SJSA1 (cell line): ENCODE measurements around the gene TMEM132D. TPM values are rescaled to one million over a fixed set of nuclear protein-coding genes. Genes with fewer than 3 reads are reported as not detected.

Experiments
- DNase-seq, 2 experiments: peaks; one replicate each; pipeline ENCODE4 v3.0.0-alpha.2; 2015 to 2020; ENCODE audit warnings: low spot score in 2 of 2, low read depth in 1 of 2
- H3K27ac ChIP-seq: fragments of 250-450 bp; sonication (Bioruptor Pico); 2 replicates; pipeline ENCODE4 v1.5.1; 2020; ENCODE audit warnings: mild to moderate bottlenecking, moderate library complexity
- H3K27me3 ChIP-seq: fragments of 250-450 bp; sonication (Bioruptor Pico); replicated peaks from 2 replicates; pipeline ENCODE4 v1.5.1; 2020; ENCODE audit warnings: mild to moderate bottlenecking, moderate library complexity
- H3K36me3 ChIP-seq: fragments of 250-450 bp; sonication (Bioruptor Pico); 2 replicates; pipeline ENCODE4 v1.5.1; 2020; ENCODE audit warnings: mild to moderate bottlenecking
- H3K4me1 ChIP-seq: fragments of 250-450 bp; sonication (Bioruptor Pico); replicated peaks from 2 replicates; pipeline ENCODE4 v1.6.1; 2021; ENCODE audit warnings: mild to moderate bottlenecking
- H3K4me3 ChIP-seq: fragments of 250-450 bp; sonication (Bioruptor Pico); 2 replicates; pipeline ENCODE4 v1.5.1; 2020; ENCODE audit warnings: mild to moderate bottlenecking
- H3K9me3 ChIP-seq: fragments of 250-450 bp; sonication (Bioruptor Pico); replicated peaks from 2 replicates; pipeline ENCODE4 v1.5.1; 2020; ENCODE audit warnings: mild to moderate bottlenecking
- total RNA-seq: library from RNA; depleted of rRNA; stranded (reverse); fragments of >200 nt; shearing (Covaris generic); gene quantifications from 2 replicates; pipeline ENCODE4 v1.2.3, GENCODE V29; 2014

The TMEM132D gene
- total RNA-seq, 1 experiment from 2014 or later: not detected

- no peaks in the 10 kb centered on the region for H3K36me3 ChIP-seq
- H3K27ac ChIP-seq: no peak overlapping the region
- H3K4me3 ChIP-seq: no peak overlapping the region
- H3K27me3 ChIP-seq: no peaks in the 10 kb centered on the region
- no peak for DNase-seq
- no peaks in the 10 kb centered on the region for H3K4me1 ChIP-seq
- 0 out of 2 replicates have a peak, but pooled peaks cover 2% of the 10 kb centered on the region for H3K9me3 ChIP-seq
Measured at GRCh38 chr12:129717438-129717837, 186.4 kb downstream of the TMEM132D start.

DNA sequence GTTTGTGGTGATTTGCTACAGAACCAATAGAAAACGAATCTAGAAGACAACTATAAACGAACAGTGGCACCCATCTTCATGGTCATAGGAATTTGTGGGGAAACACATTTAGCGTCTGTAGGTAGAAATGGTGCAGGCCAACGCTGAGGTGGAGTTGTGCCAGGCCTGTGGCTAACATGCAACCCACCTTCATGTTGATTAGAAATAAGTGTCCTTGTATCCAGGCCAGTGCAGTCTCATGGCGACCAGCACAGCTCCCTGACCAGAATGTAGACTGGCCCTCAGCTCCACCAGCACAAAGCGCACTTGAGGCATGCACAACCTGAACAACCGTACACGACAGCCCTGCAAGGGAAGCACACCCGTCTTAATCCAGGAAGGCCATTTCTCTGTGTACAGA is 187.0 kb downstream of the TMEM132D start:
- no peaks in the 10 kb centered on the region for H3K4me1 ChIP-seq
- H3K4me3 ChIP-seq: no peak overlapping the region
- H3K36me3 ChIP-seq: no peaks in the 10 kb centered on the region
- H3K27me3 ChIP-seq: no peaks in the 10 kb centered on the region
- H3K9me3 ChIP-seq: 0 out of 2 replicates have a peak, but pooled peaks cover 2% of the 10 kb centered on the region
- no peak overlapping the region for H3K27ac ChIP-seq
- no peak for DNase-seq

- Histone ChIP-seq H3K27ac (no peak overlapping the region), H3K4me1 (no peaks in the 10 kb centered on the region), H3K36me3 (no peaks in the 10 kb centered on the region), H3K4me3 (no peak overlapping the region), H3K27me3 (no peaks in the 10 kb centered on the region; the same call in 1 of the 2 replicates), H3K9me3 (peaks cover 2% of the 10 kb centered on the region)
- DNase-seq: no peak
Measured at GRCh38 chr12:129706716-129707115, 197.1 kb downstream of the TMEM132D start.

- H3K27ac ChIP-seq: no peak overlapping the region
- H3K4me3 ChIP-seq: no peak overlapping the region
- peaks cover 2% of the 10 kb centered on the region for H3K9me3 ChIP-seq
- H3K27me3 ChIP-seq: no peaks in the 10 kb centered on the region; the same call in 1 of the 2 replicates
- no peaks in the 10 kb centered on the region for H3K36me3 ChIP-seq
- no peaks in the 10 kb centered on the region for H3K4me1 ChIP-seq
- no peak for DNase-seq
Measured at GRCh38 chr12:129704232-129704830, 199.5 kb downstream of the TMEM132D start.

DNA sequence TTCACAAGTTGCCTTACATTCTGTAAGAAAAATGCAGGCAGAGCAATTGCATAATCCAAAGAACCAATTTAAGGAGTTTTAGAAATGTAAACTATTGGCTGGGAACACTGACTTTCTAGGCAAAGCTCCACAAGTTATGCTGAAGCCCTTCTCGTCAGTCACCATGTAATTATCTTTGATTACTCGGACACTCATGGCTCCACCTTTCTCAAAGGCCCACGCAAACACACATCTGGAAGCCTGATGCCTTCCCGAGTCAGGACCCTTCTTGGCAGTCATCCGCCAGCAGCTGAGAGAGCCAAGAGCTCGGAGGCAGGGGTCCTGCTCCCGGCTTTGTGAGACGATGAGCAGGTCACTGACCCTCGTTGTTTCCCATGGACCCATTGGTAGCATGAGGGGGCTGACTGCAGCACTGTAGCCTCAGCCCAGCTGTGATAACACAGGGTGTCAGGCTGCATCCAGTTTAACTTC is 202.2 kb downstream of the TMEM132D start:
- no peaks in the 10 kb centered on the region for H3K36me3 ChIP-seq
- H3K27me3 ChIP-seq: no peaks in the 10 kb centered on the region; the same call in 1 of the 2 replicates
- H3K27ac ChIP-seq: no peak overlapping the region
- no peaks in the 10 kb centered on the region; the same call in 1 of the 2 replicates for H3K9me3 ChIP-seq
- no peaks in the 10 kb centered on the region for H3K4me1 ChIP-seq
- DNase-seq: no peak
- H3K4me3 ChIP-seq: no peak overlapping the region

DNA sequence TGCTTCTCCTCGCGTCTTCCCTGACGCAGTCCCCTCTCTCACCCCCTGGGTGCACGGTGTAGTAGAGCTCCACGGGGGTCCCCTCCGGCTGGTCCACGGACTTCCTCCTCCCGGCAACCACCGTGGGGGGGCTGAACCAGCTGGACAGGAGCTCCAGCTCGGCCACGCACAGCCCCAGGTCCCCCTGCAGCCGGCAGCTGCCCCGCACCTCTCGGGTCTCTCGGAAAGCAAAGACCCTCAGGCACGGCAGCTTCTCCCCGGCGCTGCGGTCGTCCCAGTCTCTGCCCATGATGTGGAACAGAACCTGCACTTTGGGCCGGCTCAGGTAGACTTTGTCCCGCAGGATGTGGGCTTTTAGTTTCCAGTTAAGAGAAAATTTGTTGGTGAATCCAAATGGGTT is 203.8 kb downstream of the TMEM132D start:
- H3K27me3 ChIP-seq: no peaks in the 10 kb centered on the region; the same call in 1 of the 2 replicates
- H3K9me3 ChIP-seq: no peaks in the 10 kb centered on the region; the same call in 1 of the 2 replicates
- H3K4me3 ChIP-seq: no peak overlapping the region
- H3K27ac ChIP-seq: no peak overlapping the region
- no peaks in the 10 kb centered on the region for H3K4me1 ChIP-seq
- DNase-seq: no peak
- no peaks in the 10 kb centered on the region for H3K36me3 ChIP-seq

DNA sequence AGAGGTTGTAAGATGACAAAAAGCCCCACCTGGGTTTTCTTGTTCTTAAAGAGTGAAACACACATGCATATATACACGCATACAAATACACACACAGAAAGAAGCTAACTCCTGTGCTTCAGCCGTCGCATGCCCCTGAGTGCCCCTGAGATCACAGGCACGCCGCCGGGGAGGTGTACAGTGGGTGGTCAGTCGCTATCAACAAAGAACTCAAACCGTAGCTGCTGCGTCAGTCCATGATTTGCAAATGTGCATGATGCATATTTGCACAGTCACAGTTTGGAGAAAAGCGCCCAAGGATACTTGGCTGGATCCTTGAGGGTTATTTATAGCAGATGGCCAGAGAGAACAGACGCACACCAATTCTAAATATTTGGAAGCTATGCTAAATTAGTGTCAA is 206.9 kb downstream of the TMEM132D start:
- no peak for DNase-seq

GRCh38 chr12:129696405-129696804 is 207.4 kb downstream of the TMEM132D start:
- Histone ChIP-seq H3K4me3 (no peak overlapping the region), H3K4me1 (no peaks in the 10 kb centered on the region), H3K27me3 (no peaks in the 10 kb centered on the region), H3K36me3 (no peaks in the 10 kb centered on the region), H3K9me3 (peaks cover 4% of the 10 kb centered on the region), H3K27ac (no peak overlapping the region)
- DNase-seq: no peak

More for the DNA sequence above, 206.9 kb downstream of the TMEM132D start:
- Histone ChIP-seq H3K27me3 (no peaks in the 10 kb centered on the region), H3K4me1 (no peaks in the 10 kb centered on the region), H3K27ac (no peak overlapping the region), H3K9me3 (peaks cover 4% of the 10 kb centered on the region), H3K36me3 (no peaks in the 10 kb centered on the region), H3K4me3 (no peak overlapping the region)

DNA sequence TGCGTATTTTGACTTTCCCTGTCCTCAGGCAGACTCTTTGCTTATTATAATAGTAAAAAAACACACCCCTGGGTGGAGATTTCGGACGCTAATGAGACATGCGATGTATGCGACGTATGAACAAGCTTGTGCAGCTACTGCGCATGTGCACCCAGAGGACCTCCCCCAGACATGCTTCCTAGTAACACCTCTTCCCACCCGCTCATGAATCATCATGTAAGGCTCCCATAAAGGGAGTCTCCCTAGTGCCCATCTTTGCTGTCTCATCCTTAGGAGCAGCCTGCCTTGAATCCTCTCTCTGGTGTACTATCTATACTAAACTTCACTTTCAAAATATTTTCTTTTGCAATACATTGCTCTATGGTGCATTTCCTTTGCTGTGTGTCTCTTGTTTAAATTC is 210.1 kb downstream of the TMEM132D start:
- H3K27me3 ChIP-seq: no peaks in the 10 kb centered on the region
- no peaks in the 10 kb centered on the region for H3K36me3 ChIP-seq
- peaks cover 4% of the 10 kb centered on the region for H3K9me3 ChIP-seq
- no peaks in the 10 kb centered on the region for H3K4me1 ChIP-seq
- DNase-seq: no peak
- H3K4me3 ChIP-seq: no peak overlapping the region
- no peak overlapping the region for H3K27ac ChIP-seq

DNA sequence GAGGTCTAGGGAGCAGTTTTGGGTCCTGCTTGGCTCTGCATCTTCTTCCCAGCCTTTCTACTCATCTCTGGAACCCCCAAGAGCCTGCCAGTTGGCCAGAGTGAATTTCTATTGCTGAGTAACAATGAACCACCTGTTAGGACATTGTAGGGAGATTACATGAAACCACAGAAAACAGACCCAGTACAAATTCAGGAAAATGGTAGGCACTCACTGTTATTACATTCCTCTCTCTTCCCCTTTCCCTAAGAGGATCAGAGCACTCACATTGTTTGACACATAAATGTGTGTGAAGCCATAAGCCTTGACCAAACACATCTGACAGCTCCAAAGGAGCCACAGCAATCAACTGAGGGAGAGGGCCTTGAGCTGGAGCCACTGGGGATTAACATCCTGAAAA is 216.1 kb downstream of the TMEM132D start:
- no peak overlapping the region for H3K27ac ChIP-seq
- no peaks in the 10 kb centered on the region for H3K4me1 ChIP-seq
- no peak overlapping the region for H3K4me3 ChIP-seq
- DNase-seq: no peak
- H3K27me3 ChIP-seq: no peaks in the 10 kb centered on the region
- no peaks in the 10 kb centered on the region; the same call in 1 of the 2 replicates for H3K9me3 ChIP-seq
- no peaks in the 10 kb centered on the region for H3K36me3 ChIP-seq

DNA sequence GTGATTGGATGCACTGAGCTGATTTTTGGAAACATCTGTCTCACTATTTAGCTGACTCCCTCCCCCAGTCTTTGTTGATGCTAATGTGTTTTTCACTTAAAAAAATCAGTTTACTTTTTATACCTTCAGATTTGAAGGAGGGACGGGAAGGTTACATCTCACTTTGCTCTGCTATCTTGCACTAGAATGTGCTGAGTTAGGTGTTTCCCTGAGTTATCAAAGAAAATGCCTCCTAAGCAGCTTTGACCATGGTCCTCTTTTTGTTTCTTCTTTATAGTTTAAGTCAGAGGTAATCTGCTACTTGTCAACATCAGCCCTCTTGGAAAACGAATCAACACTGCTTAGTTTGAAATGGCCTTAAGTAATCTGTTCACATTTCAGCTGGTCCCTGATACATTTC is 222.0 kb downstream of the TMEM132D start:
- DNase-seq: no peak
- no peaks in the 10 kb centered on the region for H3K4me1 ChIP-seq
- no peaks in the 10 kb centered on the region for H3K36me3 ChIP-seq
- no peak overlapping the region for H3K4me3 ChIP-seq
- no peaks in the 10 kb centered on the region for H3K27me3 ChIP-seq
- no peaks in the 10 kb centered on the region; the same call in 1 of the 2 replicates for H3K9me3 ChIP-seq
- no peak overlapping the region for H3K27ac ChIP-seq

GRCh38 chr12:129681151-129681550 is 222.7 kb downstream of the TMEM132D start:
- H3K36me3 ChIP-seq: no peaks in the 10 kb centered on the region
- DNase-seq: no peak
- H3K27me3 ChIP-seq: no peaks in the 10 kb centered on the region
- H3K4me1 ChIP-seq: no peaks in the 10 kb centered on the region
- no peak overlapping the region for H3K27ac ChIP-seq
- no peaks in the 10 kb centered on the region; the same call in 1 of the 2 replicates for H3K9me3 ChIP-seq
- H3K4me3 ChIP-seq: no peak overlapping the region

- H3K27ac ChIP-seq: no peak overlapping the region
- H3K36me3 ChIP-seq: no peaks in the 10 kb centered on the region
- no peaks in the 10 kb centered on the region for H3K4me1 ChIP-seq
- no peak for DNase-seq
- H3K4me3 ChIP-seq: no peak overlapping the region
- no peaks in the 10 kb centered on the region for H3K27me3 ChIP-seq
- H3K9me3 ChIP-seq: no peaks in the 10 kb centered on the region; the same call in 1 of the 2 replicates
Measured at GRCh38 chr12:129676411-129676810, 227.4 kb downstream of the TMEM132D start.

- Histone ChIP-seq H3K27me3 (no peaks in the 10 kb centered on the region), H3K4me1 (no peaks in the 10 kb centered on the region), H3K27ac (no peak overlapping the region), H3K36me3 (no peaks in the 10 kb centered on the region), H3K9me3 (no peaks in the 10 kb centered on the region), H3K4me3 (no peak overlapping the region)
- DNase-seq: no peak
Measured at GRCh38 chr12:129675947-129676346, 227.9 kb downstream of the TMEM132D start.

GRCh38 chr12:129675496-129675895 is 228.3 kb downstream of the TMEM132D start:
- no peak for DNase-seq
- no peaks in the 10 kb centered on the region for H3K9me3 ChIP-seq
- H3K27ac ChIP-seq: no peak overlapping the region
- H3K4me1 ChIP-seq: no peaks in the 10 kb centered on the region
- no peak overlapping the region for H3K4me3 ChIP-seq
- H3K27me3 ChIP-seq: no peaks in the 10 kb centered on the region
- H3K36me3 ChIP-seq: no peaks in the 10 kb centered on the region
